ENCODE results near the gene HILPDA. TPM values are rescaled to one million over a fixed set of nuclear protein-coding genes. Genes with fewer than 3 reads are reported as not detected.

The HILPDA gene
- total RNA-seq, 2 donors from 2014 or later, result 6.9 to 41.5 TPM

- WGBS, result 92% methylated on average over 3 of the region's 3 CpGs
- no peak overlapping the region for H3K4me3 ChIP-seq
- no peaks in the 10 kb centered on the region for H3K27me3 ChIP-seq (replicated peaks; ENCODE audit: insufficient read depth)
- TF ChIP-seq POLR2AphosphoS5 (IDR thresholded peaks at IDR 0.05) (no peak), CTCF (IDR thresholded peaks at IDR 0.05) (no peak), POLR2A (IDR thresholded peaks at IDR 0.05) (no peak)
- H3K27ac ChIP-seq, result no peak overlapping the region
- H3K36me3 ChIP-seq, result no peaks in the 10 kb centered on the region
- no peak for DNase-seq (ENCODE audit: low spot score)
- no peaks in the 10 kb centered on the region for H3K4me1 ChIP-seq (replicated peaks)
- intact Hi-C loops (cut with DNase I), result no loop called here
- H3K9me3 ChIP-seq, result no peaks in the 10 kb centered on the region
Observed at GRCh38 chr7:128442356-128442755, 13.3 kb upstream of the HILPDA start.

DNA sequence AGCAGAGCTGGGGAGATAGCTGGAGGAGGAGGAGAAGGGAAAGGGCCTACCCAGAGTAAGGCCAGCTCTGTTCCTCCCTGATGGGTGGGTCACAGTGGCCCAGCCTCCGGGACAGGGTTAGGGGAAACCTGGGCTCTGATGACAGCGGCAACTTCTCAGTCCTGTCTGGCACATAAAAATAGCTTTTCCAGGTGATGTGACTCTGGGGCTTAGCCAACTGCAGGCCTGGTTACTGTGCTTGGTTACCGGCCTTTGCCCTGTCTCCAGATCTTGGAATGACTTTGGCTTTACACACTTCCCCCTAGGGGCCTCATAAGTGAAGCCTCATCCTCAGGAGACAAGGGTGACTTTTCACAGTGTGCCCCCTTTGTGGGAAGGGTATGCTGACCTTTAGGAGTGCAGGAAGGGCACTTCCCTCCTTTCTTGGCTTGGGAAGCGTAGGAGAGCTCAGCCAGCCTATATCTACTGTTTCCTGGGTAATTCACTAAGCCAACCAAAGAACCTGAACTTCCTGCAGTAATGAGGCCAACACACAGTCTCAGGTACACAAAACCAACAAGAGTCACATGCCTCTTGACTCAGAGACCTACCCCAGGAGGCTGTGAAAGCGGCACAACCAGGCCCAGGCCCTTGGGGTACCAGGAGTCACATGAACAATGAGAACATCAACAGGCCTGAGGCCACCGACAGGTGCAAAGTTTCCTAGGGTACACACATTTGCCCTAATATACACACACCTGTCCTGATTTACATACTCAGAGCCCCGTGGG lies 11.7 kb upstream of the HILPDA start:
- Histone ChIP-seq H3K4me3 (no peak overlapping the region), H3K27ac (no peak overlapping the region), H3K36me3 (no peaks in the 10 kb centered on the region), H3K9me3 (no peaks in the 10 kb centered on the region), H3K4me1 (replicated peaks) (no peaks in the 10 kb centered on the region), H3K27me3 (replicated peaks; ENCODE audit: insufficient read depth) (no peaks in the 10 kb centered on the region)
- WGBS, result 70% methylated on average over 7 of the region's 7 CpGs
- intact Hi-C loops (cut with DNase I), result no loop called here
- TF ChIP-seq CTCF (IDR thresholded peaks at IDR 0.05) (no peak), POLR2AphosphoS5 (IDR thresholded peaks at IDR 0.05) (no peak), POLR2A (IDR thresholded peaks at IDR 0.05) (no peak)
- DNase-seq (ENCODE audit: low spot score), result no peak

DNA sequence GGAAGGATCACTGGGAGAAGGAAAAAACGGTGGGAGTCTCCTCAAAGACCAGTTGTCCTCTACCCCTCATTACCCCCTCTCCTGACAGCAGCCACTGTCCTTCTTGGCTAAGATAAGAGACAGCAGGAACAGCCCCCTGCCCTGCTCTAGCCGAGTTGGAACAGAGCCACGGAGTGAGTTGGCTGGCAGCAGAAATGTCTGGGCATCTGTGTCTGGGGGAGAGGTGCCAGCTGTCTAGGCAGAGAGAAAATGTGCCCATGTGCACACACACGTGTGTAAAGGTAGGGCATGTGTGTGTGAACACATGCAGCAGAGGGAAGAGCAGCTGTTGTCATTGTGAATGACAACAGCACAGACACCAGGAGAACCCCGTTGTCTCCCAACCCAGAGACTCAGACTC lies 9.4 kb upstream of the HILPDA start:
- TF ChIP-seq POLR2AphosphoS5 (IDR thresholded peaks at IDR 0.05) (no peak), CTCF (IDR thresholded peaks at IDR 0.05) (no peak), POLR2A (IDR thresholded peaks at IDR 0.05) (no peak)
- no peak overlapping the region for H3K4me3 ChIP-seq
- intact Hi-C loops (cut with DNase I), result no loop called here
- H3K36me3 ChIP-seq, result no peaks in the 10 kb centered on the region
- no peaks in the 10 kb centered on the region for H3K27me3 ChIP-seq (replicated peaks; ENCODE audit: insufficient read depth)
- H3K27ac ChIP-seq, result no peak overlapping the region
- H3K9me3 ChIP-seq, result no peaks in the 10 kb centered on the region
- DNase-seq (ENCODE audit: low spot score), result no peak
- H3K4me1 ChIP-seq (replicated peaks), result no peaks in the 10 kb centered on the region
- 30% methylated on average over 5 of the region's 5 CpGs for WGBS

DNA sequence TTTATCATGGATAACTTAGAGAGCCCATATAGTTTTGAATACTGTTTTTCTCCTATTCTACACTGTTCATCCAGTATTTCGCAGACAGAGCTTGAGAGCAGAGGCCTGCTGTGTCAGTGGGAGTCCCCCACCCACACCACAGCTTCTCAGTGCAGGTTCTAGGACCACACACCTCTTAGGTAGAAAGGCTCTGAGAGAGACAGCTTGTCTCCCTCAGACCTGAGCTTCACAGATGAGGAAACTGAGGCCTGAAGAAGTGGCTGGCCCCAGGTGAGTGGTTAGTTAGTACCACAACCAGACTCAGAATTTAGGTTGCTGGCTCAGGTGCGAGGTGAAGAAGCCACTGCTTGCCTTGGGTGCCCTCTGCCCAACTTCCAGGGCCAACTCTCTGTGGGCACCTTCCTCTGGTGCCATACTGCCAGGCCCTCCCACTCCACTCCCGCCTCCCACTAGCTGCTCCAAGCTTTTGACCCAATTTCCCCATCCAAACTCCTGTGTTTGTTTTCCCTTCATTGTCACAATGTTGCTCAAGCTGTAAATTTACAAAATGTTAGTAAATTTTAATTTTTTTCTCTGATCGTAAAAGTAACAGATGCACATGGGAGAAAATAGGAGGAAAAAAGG lies 7.6 kb upstream of the HILPDA start:
- Histone ChIP-seq H3K36me3 (no peaks in the 10 kb centered on the region), H3K9me3 (no peaks in the 10 kb centered on the region), H3K27ac (no peak overlapping the region), H3K27me3 (replicated peaks; ENCODE audit: insufficient read depth) (no peaks in the 10 kb centered on the region), H3K4me1 (replicated peaks) (no peaks in the 10 kb centered on the region), H3K4me3 (no peak overlapping the region)
- intact Hi-C loops (cut with DNase I), result no loop called here
- DNase-seq (ENCODE audit: low spot score), result no peak
- TF ChIP-seq POLR2AphosphoS5 (IDR thresholded peaks at IDR 0.05) (no peak), CTCF (IDR thresholded peaks at IDR 0.05) (no peak), POLR2A (IDR thresholded peaks at IDR 0.05) (no peak)
- 93% methylated on average over 3 of the region's 4 CpGs for WGBS

All from prostate gland (tissue), 2 donors.